Measurements from ENCODE around the gene KCNK7.
"Not testable (repeated sequence)": the region's sequence is repeated elsewhere in the genome, so short reads cannot be mapped to it uniquely, and the experiment has no call there.

The KCNK7 gene

DNA sequence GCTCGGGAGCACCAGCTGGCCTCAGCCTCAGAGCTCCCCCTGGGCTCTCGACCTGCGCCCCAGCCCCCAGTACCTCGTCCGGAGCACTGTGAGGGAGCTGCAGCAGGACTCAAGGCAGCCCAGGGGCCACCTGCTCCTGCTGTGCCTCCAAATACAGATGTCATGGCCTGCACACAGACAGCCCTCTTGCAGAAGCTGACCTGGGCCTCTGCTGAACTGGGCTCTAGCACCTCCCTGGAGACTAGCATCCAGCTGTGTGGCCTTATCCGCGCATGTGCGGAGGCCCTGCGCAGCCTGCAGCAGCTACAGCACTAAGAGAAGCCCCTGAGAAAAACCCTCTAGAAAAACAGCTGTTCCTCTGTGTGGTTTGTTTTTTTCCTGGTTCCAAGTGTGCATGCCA, 24.2 kb downstream of the KCNK7 start:
- no peak for DNase-seq

DNA sequence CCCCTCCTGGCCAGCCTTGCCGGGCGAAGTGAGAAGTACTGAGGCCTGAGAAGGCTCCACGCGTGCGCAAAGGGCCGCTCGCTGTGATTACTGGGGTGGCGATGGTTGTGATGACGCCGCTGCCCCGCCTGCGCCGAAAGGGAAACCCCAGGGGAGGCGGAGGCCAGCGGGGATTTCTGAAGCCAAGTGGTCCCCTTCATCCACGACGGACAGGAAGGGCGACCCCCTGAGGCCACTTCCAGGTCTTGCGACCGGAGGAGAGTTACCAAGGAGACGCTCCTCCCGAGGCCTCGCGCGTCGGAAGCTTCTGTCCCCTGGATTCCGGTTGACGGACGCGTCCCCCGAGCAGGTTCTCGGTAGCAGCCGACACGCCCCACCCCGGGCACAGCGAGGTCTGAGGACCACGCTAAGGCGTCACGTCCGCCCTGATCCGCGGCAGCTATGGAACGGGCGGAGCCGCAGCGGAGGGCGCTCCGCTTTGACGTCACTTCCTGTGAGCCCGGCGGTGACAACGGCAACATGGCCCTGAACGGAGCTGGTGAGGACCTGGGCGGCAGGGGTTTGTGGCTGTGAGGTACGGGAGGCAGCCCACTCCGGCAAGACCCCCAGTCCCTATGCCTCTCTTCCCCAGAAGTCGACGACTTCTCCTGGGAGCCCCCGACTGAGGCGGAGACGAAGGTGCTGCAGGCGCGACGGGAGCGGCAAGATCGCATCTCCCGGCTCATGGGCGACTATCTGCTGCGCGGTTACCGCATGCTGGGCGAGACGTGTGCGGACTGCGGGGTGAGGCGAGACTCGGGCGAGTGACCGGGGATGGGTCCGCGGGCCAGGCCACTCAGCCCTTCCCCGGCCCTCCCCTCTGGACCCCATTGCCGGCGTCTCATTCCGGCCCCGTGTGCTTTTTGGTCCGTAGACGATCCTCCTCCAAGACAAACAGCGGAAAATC, 25.4 kb downstream of the KCNK7 start, which contains the start of gene ZNRD2:
ZNRD2 (plus strand) TSS at position 505 of the 946 bp plus-strand sequence; CDS start at position 520, 15 bp downstream.
- peak; percentile 99 for DNase-seq

GRCh38 chr11:65569164-65569972, 26.2 kb downstream of the KCNK7 start:
- DNase-seq = no peak

DNA sequence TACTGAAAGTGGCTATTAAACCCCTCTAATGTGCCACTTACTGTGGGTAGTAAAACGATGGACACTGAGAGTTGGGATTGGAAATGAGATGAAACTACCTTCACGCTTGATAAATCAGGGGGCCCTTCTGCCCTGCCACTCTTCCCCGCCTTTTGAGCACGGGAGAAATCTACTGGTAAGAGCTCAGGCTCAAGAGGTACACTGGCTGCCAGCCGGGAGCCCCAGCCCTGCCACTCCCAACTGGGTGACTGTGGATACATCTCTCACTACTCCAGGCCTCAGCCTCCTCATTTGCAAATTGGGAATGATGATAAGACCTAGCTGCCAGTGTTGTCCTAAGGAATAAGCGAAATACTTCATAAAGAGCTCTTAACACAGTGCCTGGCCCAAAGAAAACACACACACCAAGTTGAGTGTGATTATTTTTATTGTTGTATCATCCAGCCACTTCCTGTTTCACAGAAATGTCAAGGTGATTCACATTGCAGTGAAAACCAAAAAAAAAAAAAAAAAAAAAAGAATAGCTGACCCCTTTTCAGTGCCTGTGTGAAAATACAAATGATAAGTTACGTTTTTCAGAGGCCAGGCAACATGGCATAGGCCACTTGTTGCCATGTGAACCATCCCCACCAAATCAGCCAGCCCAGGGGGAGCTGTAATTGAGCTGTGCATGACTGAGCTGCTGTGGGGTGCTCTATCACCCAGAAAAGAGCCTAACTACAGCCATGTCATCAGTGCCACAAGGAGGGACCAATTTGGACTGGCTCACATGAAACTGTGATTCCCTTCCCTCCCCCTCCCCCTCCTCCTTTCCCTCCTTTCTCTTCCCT, 29.8 kb downstream of the KCNK7 start:
- no peak for DNase-seq

DNA sequence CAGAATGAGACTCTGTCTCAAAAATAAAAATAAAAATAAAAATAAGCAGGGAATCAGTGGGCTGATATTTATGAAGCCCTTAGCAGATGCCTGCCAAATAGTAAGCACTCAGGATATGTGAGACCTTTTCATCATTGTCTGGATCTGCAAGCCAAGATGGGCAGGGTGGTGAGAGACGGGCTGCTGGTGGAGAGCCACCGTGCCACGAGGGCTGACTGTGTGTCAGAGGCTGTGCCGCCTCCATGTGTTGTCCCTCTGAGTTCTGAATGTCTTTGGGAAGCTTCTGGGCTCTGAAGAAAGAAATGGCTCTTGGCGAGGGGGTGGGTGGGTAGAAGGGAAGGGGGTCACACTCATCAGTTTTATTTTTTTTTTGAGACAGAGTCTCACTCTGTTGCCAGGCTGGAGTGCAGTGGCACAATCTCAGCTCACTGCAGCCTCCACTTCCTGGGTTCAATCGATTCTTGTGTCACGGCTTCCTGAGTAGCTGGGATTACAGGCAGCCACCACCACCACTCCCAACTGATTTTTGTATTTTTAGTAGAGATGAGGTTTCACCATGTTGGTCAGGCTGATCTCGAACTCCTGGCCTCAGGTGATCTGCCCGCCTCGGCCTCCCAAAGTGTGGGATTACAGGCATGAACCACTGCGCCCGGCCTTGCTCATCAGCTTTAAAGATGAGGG, 30.6 kb downstream of the KCNK7 start:
- not testable (repeated sequence) for DNase-seq

GRCh38 chr11:65563601-65564000, 32.0 kb downstream of the KCNK7 start:
- DNase-seq = no peak

GRCh38 chr11:65562788-65563187, 32.8 kb downstream of the KCNK7 start:
- no peak for DNase-seq

DNA sequence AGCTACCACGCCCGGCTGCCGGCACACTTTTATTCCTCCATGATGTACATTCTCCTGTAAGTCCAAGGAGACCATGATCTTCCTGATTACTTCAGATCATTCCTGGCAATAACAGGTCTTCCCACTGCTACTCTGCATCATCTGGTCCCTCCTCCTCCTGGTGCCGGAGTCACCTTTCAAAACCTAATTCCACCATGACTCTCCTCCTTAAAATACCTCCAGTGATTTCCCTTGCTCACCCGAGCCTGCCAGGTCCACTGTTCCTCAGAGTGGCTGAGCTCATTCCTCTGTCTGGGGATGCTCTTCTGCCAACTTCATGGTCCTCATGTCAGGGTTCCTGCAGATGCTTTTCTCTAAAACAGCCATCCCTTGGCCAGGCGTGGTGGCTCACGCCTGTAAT, 33.6 kb downstream of the KCNK7 start:
- DNase-seq = no peak

DNA sequence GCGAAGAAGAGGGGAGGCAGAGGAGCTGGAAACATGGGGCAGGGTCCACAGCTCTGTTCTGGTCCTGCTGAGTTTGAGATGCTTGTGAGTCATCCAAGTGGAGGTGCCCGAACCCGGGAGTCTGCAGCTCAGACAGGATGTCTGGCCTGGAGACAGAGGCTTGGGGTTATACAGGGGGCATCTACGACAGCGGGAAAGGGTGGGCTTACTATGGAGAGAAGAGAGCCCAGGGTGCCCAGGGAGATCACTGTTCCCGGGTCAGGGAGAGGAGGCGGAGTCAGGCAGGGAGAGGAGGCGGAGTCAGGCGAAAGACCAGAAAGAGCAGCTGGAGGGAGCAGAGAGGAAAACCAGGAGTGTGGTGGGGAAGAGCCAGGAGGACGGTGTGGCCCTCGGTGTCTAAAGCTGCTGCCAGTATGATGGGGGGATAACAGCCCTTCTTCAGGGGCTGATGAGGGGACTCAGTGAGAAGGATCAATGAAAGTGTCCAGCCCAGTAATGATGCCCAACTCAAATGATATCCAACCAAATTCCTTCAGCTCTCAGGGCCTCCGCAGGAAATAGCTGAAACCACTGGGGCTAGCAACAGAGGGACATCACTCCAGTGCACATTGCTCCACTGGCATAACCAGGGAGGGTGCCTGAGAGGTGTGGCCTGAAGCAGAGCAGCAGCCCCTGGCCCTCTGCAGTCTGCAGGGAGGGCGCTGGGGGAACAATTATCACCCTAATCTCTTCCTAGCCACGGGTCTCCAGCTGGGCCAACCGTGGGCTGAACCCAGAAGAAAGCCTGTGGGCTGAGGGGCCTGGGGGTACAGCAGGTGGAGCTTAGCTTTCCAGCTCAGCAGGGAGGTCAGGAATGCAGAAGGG, 34.8 kb downstream of the KCNK7 start:
- DNase-seq = peak; percentile 76

DNA sequence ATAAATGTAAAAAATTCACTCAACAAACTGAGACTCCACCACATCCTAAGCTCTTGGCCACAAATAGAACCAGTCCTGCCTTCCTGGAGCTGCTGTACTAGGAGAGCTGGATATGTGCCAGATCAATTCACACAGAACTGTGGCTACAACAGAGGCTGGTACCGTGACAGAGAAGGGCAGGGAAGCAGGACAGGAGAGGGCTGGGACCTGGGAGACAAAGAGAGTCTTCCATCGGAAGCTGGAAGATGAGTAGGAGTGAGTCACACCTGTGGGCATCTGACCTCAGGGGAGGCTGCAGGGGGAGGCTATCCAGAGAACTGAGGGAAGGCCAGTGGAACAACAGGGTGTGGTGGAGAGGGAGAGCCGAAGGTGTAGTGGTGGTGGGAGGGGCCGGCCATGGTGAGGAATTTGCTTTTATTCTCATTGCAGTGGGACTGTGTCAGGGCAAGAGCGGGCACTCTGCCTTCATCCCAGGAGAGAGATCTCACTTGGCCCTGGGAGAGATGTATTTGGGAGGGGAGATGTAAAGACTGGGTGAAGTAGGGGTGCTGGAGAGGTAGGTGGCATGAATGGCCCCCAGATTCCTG, 35.6 kb downstream of the KCNK7 start:
- peak; percentile 71 for DNase-seq

GRCh38 chr11:65559535-65559934, 36.1 kb downstream of the KCNK7 start:
- no peak for DNase-seq

GRCh38 chr11:65558930-65559509, 36.6 kb downstream of the KCNK7 start:
- DNase-seq = no peak

GRCh38 chr11:65558002-65558929, 37.3 kb downstream of the KCNK7 start, which contains the start of gene LTBP3:
Gene LTBP3 (minus strand): TSS chr11:65558359. CDS start chr11:65557959, 400 bp downstream.
- DNase-seq = peak; percentile 80

DNA sequence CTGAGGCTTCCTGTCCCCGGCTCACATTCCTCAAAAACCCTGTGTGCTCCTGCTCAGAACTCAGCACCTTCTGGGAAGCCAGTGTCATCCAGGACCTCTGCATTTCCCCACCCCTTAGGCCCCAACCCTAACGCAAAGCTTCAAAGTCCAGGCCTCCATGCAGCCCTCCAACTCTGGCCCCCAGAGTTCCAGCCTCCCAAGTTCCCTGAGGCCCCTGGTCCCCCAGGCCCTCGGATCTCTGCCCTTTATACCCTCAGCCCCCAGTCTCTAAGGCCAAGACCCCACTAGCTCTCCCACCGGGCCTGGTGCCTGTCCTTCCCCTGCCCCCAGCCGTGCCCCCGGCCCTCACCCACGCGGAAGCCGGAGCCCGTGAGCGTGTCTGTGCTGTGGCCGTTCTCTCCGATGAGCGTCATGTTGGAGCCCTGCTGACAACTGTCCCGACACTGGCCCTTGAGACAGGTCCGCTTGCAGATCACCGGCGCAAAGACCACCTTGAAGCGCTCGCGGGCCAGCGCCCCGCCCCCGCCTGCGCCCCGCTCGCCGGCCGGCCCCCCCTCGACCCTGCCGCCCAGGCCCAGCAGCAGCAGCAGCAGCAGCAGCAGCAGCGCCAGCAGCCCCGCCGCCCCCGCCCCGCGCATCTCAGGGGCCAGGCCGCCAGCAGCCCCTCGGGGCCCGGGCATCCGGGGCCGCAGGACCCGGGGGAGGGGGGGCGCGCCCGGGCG, 38.2 kb downstream of the KCNK7 start:
- DNase-seq = no peak

DNA sequence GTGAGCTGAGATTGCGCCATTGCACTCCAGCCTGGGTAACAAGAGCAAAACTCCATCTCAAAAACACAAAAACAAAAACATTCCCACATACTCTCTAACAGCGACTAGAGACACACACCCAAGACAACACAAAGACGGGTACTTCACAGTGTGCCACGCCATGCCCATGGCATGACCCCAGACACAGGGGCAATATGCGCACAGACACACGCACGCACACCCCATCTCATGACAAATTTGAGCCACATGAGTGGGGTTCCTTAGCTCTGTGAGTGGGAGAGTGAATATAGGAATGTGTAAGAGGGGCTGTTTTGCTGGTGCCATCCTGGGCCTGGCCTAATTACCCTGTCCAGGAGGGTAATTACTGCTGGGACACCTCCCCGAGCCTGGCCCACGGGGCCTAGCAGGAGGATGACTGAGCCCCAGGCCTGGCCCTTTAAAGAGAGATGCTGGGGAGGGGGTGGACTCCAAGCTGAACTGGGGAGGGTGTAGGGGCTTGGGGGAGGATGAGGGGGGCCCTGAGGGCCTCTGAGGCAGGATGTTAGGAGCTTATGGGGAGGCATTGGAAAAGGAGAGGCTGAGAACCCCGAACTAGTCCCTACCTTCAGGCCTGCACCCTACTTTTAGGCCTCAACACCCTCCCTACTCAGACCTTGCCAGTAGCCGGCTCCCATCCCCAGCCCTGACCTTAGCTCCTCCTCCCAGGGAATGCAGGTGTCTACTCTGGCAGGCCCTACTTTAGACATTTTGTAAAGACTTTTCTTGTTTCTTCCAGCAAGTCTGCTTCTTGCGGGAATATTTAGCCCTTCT, 38.9 kb downstream of the KCNK7 start:
- no peak for DNase-seq

DNA sequence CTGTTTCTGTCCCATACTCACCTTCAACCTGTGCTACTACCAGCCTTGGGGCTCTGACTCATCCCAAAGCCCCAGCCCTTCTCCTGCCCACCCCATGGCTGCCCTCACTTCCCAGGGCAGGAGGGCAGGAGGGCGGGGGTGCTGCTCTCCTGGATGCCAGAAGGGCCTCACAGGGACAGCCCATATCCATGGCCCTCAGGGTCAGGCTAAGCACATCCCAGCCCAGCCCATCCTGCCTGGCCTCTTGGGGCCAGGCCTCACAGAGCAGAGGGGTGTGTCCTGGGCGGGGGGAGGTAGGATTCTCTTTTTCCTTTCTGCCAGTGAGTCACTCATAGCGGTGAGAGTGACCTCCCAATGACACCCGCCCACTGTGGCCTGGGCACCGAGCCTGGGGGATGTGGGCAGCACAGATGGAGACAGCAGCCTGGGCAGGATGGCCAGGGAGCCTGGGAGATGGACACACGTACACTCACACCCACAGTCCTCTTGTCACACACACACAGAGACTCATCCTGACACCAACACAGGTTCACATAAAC, 39.8 kb downstream of the KCNK7 start:
- peak; percentile 95 for DNase-seq

GRCh38 chr11:65554842-65555430, 40.7 kb downstream of the KCNK7 start:
- DNase-seq = no peak

All from EL (cell line).